GM23338 (cell line): ENCODE data around the gene PXMP2. TPM values are rescaled to one million over a fixed set of nuclear protein-coding genes. Genes with fewer than 3 reads are reported as not detected.

Experiments
- ATAC-seq: fragments of 200-7000 bp; cut with Tn5 transposase; 3 replicates; pipeline ENCODE4 v1.9.1; 2020
- DNase-seq: peaks from one replicate; pipeline ENCODE4 v3.0.0-alpha.2; 2015; ENCODE audit warnings: low spot score
- H2AFZ ChIP-seq: fragments of 200-600 bp; sonication (generic); 2 replicates; pipeline ENCODE4 v1.8.0; 2016; ENCODE audit warnings: antibody characterized with exemption, mild to moderate bottlenecking, moderate library complexity
- H3F3A ChIP-seq: fragments of 200-600 bp; sonication (generic); replicated peaks from 2 replicates; pipeline ENCODE4 v1.8.0; 2017; ENCODE audit warnings: antibody characterized with exemption, mixed run types, low read depth
- H3K27ac ChIP-seq: fragments of 200-600 bp; sonication (generic); 2 replicates; pipeline ENCODE4 v1.6.1; 2016; ENCODE audit warnings: low read depth
- H3K27me3 ChIP-seq: fragments of 200-600 bp; sonication (generic); 2 replicates; pipeline ENCODE4 v1.8.0; 2016; ENCODE audit warnings: mild to moderate bottlenecking, mixed run types, moderate library complexity; ENCODE audit not compliant: insufficient read depth
- H3K36me3 ChIP-seq: fragments of 200-600 bp; sonication (generic); 2 replicates; pipeline ENCODE4 v1.8.0; 2016; ENCODE audit warnings: mild to moderate bottlenecking; ENCODE audit not compliant: insufficient read depth
- H3K4me1 ChIP-seq: fragments of 200-600 bp; sonication (generic); 2 replicates; pipeline ENCODE4 v1.8.0; 2016; ENCODE audit warnings: mild to moderate bottlenecking, moderate library complexity; ENCODE audit not compliant: insufficient read depth
- H3K4me2 ChIP-seq: fragments of 200-600 bp; sonication (generic); 2 replicates; pipeline ENCODE4 v1.7.1; 2017; ENCODE audit warnings: mixed run types
- H3K4me3 ChIP-seq: fragments of 200-600 bp; sonication (generic); 2 replicates; pipeline ENCODE4 v1.6.1; 2016; ENCODE audit warnings: mixed run types
- H3K79me2 ChIP-seq: fragments of 200-600 bp; sonication (generic); replicated peaks from 2 replicates; pipeline ENCODE4 v1.8.0; 2017; ENCODE audit warnings: mild to moderate bottlenecking; ENCODE audit not compliant: insufficient read depth
- H3K9me2 ChIP-seq: fragments of 200-600 bp; sonication (generic); 2 replicates; pipeline ENCODE4 v1.8.0; 2017; ENCODE audit not compliant: insufficient read depth
- H4K20me1 ChIP-seq: fragments of 200-600 bp; sonication (generic); replicated peaks from 2 replicates; pipeline ENCODE4 v1.8.0; 2017; ENCODE audit warnings: mild to moderate bottlenecking; ENCODE audit not compliant: insufficient read depth
- H3K27ac Mint-ChIP-seq: 2 replicates; pipeline ENCODE4 v1.8.0; 2020; ENCODE audit warnings: inconsistent platforms, mild to moderate bottlenecking, moderate library complexity, mixed read lengths
- H3K27me3 Mint-ChIP-seq: 3 replicates; pipeline ENCODE4 v1.8.0; 2022; ENCODE audit warnings: low read depth, mild to moderate bottlenecking, moderate library complexity, mixed read lengths, inconsistent platforms; ENCODE audit not compliant: insufficient read depth, poor library complexity
- H3K36me3 Mint-ChIP-seq: 3 replicates; pipeline ENCODE4 v1.8.0; 2021; ENCODE audit warnings: low read depth, mild to moderate bottlenecking, inconsistent platforms, moderate library complexity, mixed read lengths
- H3K4me1 Mint-ChIP-seq: 3 replicates; pipeline ENCODE4 v1.8.0; 2020; ENCODE audit warnings: mild to moderate bottlenecking, inconsistent platforms, mixed read lengths
- H3K4me3 Mint-ChIP-seq: 3 replicates; pipeline ENCODE4 v1.8.0; 2021; ENCODE audit warnings: moderate library complexity, mild to moderate bottlenecking, inconsistent platforms, mixed read lengths
- H3K9me3 Mint-ChIP-seq: 3 replicates; pipeline ENCODE4 v1.8.0; 2020; ENCODE audit warnings: moderate library complexity, mild to moderate bottlenecking, inconsistent platforms, mixed read lengths
- CREB1 ChIP-seq: fragments of 250-450 bp; sonication (Bioruptor Pico); IDR thresholded peaks from 2 replicates; pipeline ENCODE4 v1.5.0; 2020; ENCODE audit warnings: low read depth, mild to moderate bottlenecking, moderate library complexity
- EZH2 ChIP-seq: fragments of 200-600 bp; sonication (generic); IDR thresholded peaks from one replicate; pipeline ENCODE4 v1.8.0; 2017; ENCODE audit warnings: antibody characterized with exemption, mild to moderate bottlenecking, low read depth; ENCODE audit not compliant: unreplicated experiment
- EZH2phosphoT487 ChIP-seq: fragments of 200-600 bp; sonication (generic); IDR thresholded peaks from one replicate; pipeline ENCODE4 v1.8.1; 2018; ENCODE audit warnings: antibody characterized with exemption; ENCODE audit not compliant: unreplicated experiment
- JUNB ChIP-seq: IDR thresholded peaks from one replicate; pipeline ENCODE4 v1.6.1; 2016; ENCODE audit warnings: antibody characterized with exemption; ENCODE audit not compliant: unreplicated experiment
- NANOG ChIP-seq: IDR thresholded peaks from 2 replicates; pipeline ENCODE4 v1.6.1; 2016; ENCODE audit warnings: antibody characterized with exemption, borderline replicate concordance
- POLR2AphosphoS5 ChIP-seq: IDR thresholded peaks from 2 replicates; pipeline ENCODE4 v1.6.1; 2016; ENCODE audit warnings: antibody characterized with exemption, low read depth
- STAT1 ChIP-seq: IDR thresholded peaks from one replicate; pipeline ENCODE4 v1.6.1; 2016; ENCODE audit warnings: antibody characterized with exemption; ENCODE audit not compliant: unreplicated experiment
- ZNF114 ChIP-seq: fragments of 250-450 bp; sonication (Bioruptor Pico); IDR thresholded peaks from 2 replicates; pipeline ENCODE4 v1.5.0; 2020; ENCODE audit warnings: mild to moderate bottlenecking, moderate library complexity
- ZNF331 ChIP-seq: fragments of 250-450 bp; sonication (Bioruptor Pico); IDR thresholded peaks from 2 replicates; pipeline ENCODE4 v1.5.0; 2020; ENCODE audit warnings: low read depth, mild to moderate bottlenecking, moderate library complexity
- ZNF462 ChIP-seq: fragments of 250-450 bp; sonication (Bioruptor Pico); IDR thresholded peaks from 2 replicates; pipeline ENCODE4 v1.5.0; 2020; ENCODE audit warnings: mild to moderate bottlenecking, moderate library complexity
- polyA plus RNA-seq: library from polyadenylated mRNA; unstranded; fragments of >200 nt; fragmentation: Nextera tagmentation; extraction: Ambion mirVana; gene quantifications from 2 replicates; pipeline ENCODE4 v1.2.1, GENCODE V29; 2016
- total RNA-seq: library from RNA; depleted of rRNA; stranded (reverse); fragments of >200 nt; shearing (Covaris generic); gene quantifications from 2 replicates; pipeline ENCODE4 v1.2.3, GENCODE V29; 2014
- TF ChIP-seq, protein P1 (sequence below), 2 experiments: fragments of 200-600 bp in 1 of 2; sonication (generic) in 1 of 2; conservative IDR thresholded peaks; 2 replicates each; pipeline versions ENCODE4 v1.5.1 to v1.6.1; 2016 to 2017; ENCODE audit warnings: antibody characterized with exemption in 2 of 2, low read depth in 2 of 2, mild to moderate bottlenecking in 2 of 2, moderate library complexity in 1 of 2
- TF ChIP-seq, protein P2 (sequence below): IDR thresholded peaks from one replicate; pipeline ENCODE4 v1.6.1; 2018; ENCODE audit warnings: antibody characterized with exemption; ENCODE audit not compliant: unreplicated experiment
- TF ChIP-seq, protein P3 (sequence below): IDR thresholded peaks from 2 replicates; pipeline ENCODE4 v1.6.1; 2016; ENCODE audit warnings: antibody characterized with exemption

Gene PXMP2
- total and polyA plus RNA-seq, 2 experiments from 2014 or later = 17.3 to 19.7 TPM

DNA sequence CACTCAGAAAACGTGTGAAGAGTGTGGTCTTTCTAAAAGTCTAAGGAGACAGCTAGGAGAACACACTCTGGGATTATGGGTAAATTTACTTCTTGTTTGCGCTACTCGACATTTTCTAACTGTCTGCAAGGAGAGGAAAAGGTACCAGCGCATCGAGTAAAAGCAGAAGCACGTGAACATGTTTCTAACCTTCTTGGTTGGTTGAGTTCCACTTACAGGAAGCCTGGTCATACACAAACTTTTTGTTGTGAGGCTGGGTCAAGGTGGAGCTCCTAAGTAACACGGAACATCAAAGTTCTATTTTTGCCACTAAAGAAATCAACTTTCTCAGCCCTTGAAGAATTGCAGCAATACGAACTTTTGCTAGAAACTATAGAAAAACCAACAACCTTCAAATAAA lies 54.2 kb downstream of the PXMP2 start:
- Histone ChIP-seq H3K79me2 (peaks cover 27% of the 10 kb centered on the region), H3K4me1 (no peaks in the 10 kb centered on the region), H3K27me3 (no peaks in the 10 kb centered on the region), H3F3A (no peaks in the 10 kb centered on the region), H3K27ac (no peak overlapping the region), H4K20me1 (peaks cover 22% of the 10 kb centered on the region), H3K36me3 (peaks cover 37% of the 10 kb centered on the region), H3K9me2 (no peaks in the 10 kb centered on the region), H2AFZ (no peak overlapping the region), H3K4me2 (no peak overlapping the region), H3K4me3 (no peak overlapping the region)
- Mint-ChIP-seq H3K36me3 (peaks cover 92% of the 10 kb centered on the region), H3K4me1 (no peaks in the 10 kb centered on the region), H3K27ac (no peak overlapping the region), H3K9me3 (no peaks in the 10 kb centered on the region), H3K4me3 (no peak overlapping the region), H3K27me3 (peaks cover 10% of the 10 kb centered on the region)
- DNase-seq (no peak), ATAC-seq (no peak)
- TF ChIP-seq ZNF331 (CRISPR knock-in tag) (no peak), ZNF114 (CRISPR knock-in tag) (no peak), STAT1 (no peak), POLR2AphosphoS5 (no peak), EZH2 (no peak), JUNB (no peak), ZNF462 (CRISPR knock-in tag) (no peak), NANOG (no peak), CREB1 (CRISPR knock-in tag) (no peak), EZH2phosphoT487 (no peak)
- TF ChIP-seq, protein P1, sequence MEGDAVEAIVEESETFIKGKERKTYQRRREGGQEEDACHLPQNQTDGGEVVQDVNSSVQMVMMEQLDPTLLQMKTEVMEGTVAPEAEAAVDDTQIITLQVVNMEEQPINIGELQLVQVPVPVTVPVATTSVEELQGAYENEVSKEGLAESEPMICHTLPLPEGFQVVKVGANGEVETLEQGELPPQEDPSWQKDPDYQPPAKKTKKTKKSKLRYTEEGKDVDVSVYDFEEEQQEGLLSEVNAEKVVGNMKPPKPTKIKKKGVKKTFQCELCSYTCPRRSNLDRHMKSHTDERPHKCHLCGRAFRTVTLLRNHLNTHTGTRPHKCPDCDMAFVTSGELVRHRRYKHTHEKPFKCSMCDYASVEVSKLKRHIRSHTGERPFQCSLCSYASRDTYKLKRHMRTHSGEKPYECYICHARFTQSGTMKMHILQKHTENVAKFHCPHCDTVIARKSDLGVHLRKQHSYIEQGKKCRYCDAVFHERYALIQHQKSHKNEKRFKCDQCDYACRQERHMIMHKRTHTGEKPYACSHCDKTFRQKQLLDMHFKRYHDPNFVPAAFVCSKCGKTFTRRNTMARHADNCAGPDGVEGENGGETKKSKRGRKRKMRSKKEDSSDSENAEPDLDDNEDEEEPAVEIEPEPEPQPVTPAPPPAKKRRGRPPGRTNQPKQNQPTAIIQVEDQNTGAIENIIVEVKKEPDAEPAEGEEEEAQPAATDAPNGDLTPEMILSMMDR (conservative IDR thresholded peaks at IDR 0.05; ENCODE audit: low read depth in 2 of 2) = no peak
- TF ChIP-seq, protein P2, sequence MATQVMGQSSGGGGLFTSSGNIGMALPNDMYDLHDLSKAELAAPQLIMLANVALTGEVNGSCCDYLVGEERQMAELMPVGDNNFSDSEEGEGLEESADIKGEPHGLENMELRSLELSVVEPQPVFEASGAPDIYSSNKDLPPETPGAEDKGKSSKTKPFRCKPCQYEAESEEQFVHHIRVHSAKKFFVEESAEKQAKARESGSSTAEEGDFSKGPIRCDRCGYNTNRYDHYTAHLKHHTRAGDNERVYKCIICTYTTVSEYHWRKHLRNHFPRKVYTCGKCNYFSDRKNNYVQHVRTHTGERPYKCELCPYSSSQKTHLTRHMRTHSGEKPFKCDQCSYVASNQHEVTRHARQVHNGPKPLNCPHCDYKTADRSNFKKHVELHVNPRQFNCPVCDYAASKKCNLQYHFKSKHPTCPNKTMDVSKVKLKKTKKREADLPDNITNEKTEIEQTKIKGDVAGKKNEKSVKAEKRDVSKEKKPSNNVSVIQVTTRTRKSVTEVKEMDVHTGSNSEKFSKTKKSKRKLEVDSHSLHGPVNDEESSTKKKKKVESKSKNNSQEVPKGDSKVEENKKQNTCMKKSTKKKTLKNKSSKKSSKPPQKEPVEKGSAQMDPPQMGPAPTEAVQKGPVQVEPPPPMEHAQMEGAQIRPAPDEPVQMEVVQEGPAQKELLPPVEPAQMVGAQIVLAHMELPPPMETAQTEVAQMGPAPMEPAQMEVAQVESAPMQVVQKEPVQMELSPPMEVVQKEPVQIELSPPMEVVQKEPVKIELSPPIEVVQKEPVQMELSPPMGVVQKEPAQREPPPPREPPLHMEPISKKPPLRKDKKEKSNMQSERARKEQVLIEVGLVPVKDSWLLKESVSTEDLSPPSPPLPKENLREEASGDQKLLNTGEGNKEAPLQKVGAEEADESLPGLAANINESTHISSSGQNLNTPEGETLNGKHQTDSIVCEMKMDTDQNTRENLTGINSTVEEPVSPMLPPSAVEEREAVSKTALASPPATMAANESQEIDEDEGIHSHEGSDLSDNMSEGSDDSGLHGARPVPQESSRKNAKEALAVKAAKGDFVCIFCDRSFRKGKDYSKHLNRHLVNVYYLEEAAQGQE = no peak
- TF ChIP-seq, protein P3, sequence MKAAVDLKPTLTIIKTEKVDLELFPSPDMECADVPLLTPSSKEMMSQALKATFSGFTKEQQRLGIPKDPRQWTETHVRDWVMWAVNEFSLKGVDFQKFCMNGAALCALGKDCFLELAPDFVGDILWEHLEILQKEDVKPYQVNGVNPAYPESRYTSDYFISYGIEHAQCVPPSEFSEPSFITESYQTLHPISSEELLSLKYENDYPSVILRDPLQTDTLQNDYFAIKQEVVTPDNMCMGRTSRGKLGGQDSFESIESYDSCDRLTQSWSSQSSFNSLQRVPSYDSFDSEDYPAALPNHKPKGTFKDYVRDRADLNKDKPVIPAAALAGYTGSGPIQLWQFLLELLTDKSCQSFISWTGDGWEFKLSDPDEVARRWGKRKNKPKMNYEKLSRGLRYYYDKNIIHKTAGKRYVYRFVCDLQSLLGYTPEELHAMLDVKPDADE = no peak
